HEK293T (cell line): ENCODE measurements around the gene GNB5.

Experiments
- ARNT ChIP-seq: fragments of 450-650 bp; IDR thresholded peaks from 2 replicates; pipeline ENCODE4 v1.6.1; 2017; ENCODE audit warnings: mild to moderate bottlenecking
- BHLHE40 ChIP-seq: fragments of 450-650 bp; IDR thresholded peaks from 2 replicates; pipeline ENCODE4 v1.6.1; 2016; ENCODE audit warnings: mild to moderate bottlenecking, moderate library complexity, borderline replicate concordance
- CTBP1 ChIP-seq: fragments of 450-650 bp; IDR thresholded peaks from 2 replicates; pipeline ENCODE4 v1.6.1; 2016; ENCODE audit warnings: borderline replicate concordance
- ELF4 ChIP-seq: fragments of 450-650 bp; IDR thresholded peaks from 2 replicates; pipeline ENCODE4 v1.6.1; 2017; ENCODE audit warnings: antibody characterized with exemption
- FOXA1 ChIP-seq: fragments of 450-650 bp; IDR thresholded peaks from 2 replicates; pipeline ENCODE4 v1.6.1; 2016; ENCODE audit warnings: mild to moderate bottlenecking
- FOXK2 ChIP-seq: fragments of 450-650 bp; IDR thresholded peaks from 2 replicates; pipeline ENCODE4 v1.6.1; 2016; ENCODE audit warnings: mild to moderate bottlenecking
- FOXM1 ChIP-seq: fragments of 450-650 bp; IDR thresholded peaks from 2 replicates; pipeline ENCODE4 v1.6.1; 2017; ENCODE audit warnings: mild to moderate bottlenecking, borderline replicate concordance
- HDGF ChIP-seq: fragments of 450-650 bp; IDR thresholded peaks from 2 replicates; pipeline ENCODE4 v1.6.1; 2017; ENCODE audit warnings: antibody characterized with exemption, borderline replicate concordance
- SP1 ChIP-seq: fragments of 450-650 bp; IDR thresholded peaks from 2 replicates; pipeline ENCODE4 v1.6.1; 2017
- SUZ12 ChIP-seq: fragments of 450-650 bp; IDR thresholded peaks from 2 replicates; pipeline ENCODE4 v1.6.1; 2016; ENCODE audit warnings: mild to moderate bottlenecking
- TARDBP ChIP-seq: fragments of 450-650 bp; IDR thresholded peaks from 2 replicates; pipeline ENCODE4 v1.6.1; 2016
- ZNF384 ChIP-seq: fragments of 450-650 bp; IDR thresholded peaks from 2 replicates; pipeline ENCODE4 v1.6.1; 2016
- TF ChIP-seq, protein P1 (sequence below): fragments of 450-650 bp; IDR thresholded peaks from 2 replicates; pipeline ENCODE4 v1.6.1; 2016

DNA sequence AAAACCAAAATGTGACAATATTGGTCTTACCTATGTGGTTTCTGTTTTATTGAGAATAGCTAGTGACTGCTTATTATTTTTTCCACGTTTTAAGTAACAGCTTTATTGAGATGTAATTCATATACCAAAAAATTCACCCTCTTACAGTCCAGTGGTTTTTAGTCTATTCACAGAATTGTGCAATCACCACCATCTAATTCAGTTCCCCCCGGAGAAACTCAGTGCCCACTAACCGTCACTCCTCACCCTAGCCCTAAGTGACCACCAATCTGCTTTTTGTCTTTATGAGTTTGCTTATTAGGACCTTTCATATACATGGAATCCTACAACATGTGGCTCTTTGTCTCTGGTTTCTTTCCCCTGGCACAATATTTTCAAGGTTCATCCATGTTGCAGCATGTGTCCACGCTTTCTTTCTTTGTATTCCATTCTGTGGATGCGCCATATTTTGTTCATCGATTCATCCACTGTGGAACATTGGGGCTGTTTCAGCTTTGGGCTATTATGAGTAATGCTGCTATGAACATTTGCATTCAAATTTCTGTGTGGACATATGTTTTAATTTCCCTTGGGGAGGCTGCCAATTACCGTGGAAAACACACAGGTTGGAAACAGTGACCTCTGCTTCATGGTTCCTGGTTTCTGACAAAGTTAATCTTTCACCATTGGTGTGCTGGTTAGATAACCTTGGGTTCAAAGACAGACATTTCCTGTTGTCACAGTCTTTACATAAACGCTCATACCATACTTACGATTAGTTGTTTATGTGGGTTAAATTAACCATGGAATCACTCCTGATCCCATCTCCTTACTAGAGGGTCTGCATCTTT is 75.4 kb downstream of the GNB5 start:
- TF ChIP-seq FOXM1 (no peak), ARNT (no peak), TARDBP (no peak), FOXK2 (no peak), SUZ12 (no peak), BHLHE40 (no peak), FOXA1 (no peak), HDGF (no peak), SP1 (no peak), CTBP1 (no peak), ELF4 (no peak), ZNF384 (no peak)
- TF ChIP-seq, protein P1, sequence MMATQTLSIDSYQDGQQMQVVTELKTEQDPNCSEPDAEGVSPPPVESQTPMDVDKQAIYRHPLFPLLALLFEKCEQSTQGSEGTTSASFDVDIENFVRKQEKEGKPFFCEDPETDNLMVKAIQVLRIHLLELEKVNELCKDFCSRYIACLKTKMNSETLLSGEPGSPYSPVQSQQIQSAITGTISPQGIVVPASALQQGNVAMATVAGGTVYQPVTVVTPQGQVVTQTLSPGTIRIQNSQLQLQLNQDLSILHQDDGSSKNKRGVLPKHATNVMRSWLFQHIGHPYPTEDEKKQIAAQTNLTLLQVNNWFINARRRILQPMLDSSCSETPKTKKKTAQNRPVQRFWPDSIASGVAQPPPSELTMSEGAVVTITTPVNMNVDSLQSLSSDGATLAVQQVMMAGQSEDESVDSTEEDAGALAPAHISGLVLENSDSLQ: no peak
